Central memory CD4-positive, alpha-beta T cell (primary cell): ENCODE measurements around the gene PAPOLG.
"Not testable (repeated sequence)": the region's sequence is repeated elsewhere in the genome, so short reads cannot be mapped to it uniquely, and the experiment has no call there.

ENCODE experiments used
- DNase-seq: peaks from one replicate; pipeline ENCODE4 v3.0.0; 2022

Gene PAPOLG

GRCh38 chr2:60775048-60775639 is 19.1 kb downstream of the PAPOLG start:
- no peak for DNase-seq

- no peak for DNase-seq
Observed at GRCh38 chr2:60778352-60778751, 22.3 kb downstream of the PAPOLG start.

GRCh38 chr2:60779426-60779825 is 23.4 kb downstream of the PAPOLG start:
- DNase-seq = no peak

GRCh38 chr2:60780721-60781120 is 24.7 kb downstream of the PAPOLG start:
- no peak for DNase-seq

GRCh38 chr2:60793169-60793568 is 37.1 kb downstream of the PAPOLG start:
- DNase-seq = no peak

- DNase-seq = peak; percentile 31
Observed at GRCh38 chr2:60794271-60794863, 38.3 kb downstream of the PAPOLG start.

GRCh38 chr2:60796573-60797509 is 40.8 kb downstream of the PAPOLG start:
- DNase-seq = no peak

- DNase-seq = no peak
Observed at GRCh38 chr2:60804473-60804872, 48.4 kb downstream of the PAPOLG start.

- no peak for DNase-seq
Observed at GRCh38 chr2:60806595-60806987, 50.5 kb downstream of the PAPOLG start.

GRCh38 chr2:60806988-60807681 is 51.1 kb downstream of the PAPOLG start:
- DNase-seq = peak; percentile 50

- DNase-seq = no peak
Observed at GRCh38 chr2:60808330-60808801, 52.3 kb downstream of the PAPOLG start.

- DNase-seq = no peak
Observed at GRCh38 chr2:60811491-60812375, 55.7 kb downstream of the PAPOLG start.

GRCh38 chr2:60817191-60817590 is 61.1 kb downstream of the PAPOLG start:
- not testable (repeated sequence) for DNase-seq

- no peak for DNase-seq
Observed at GRCh38 chr2:60818272-60818671, 62.2 kb downstream of the PAPOLG start.

GRCh38 chr2:60819155-60819862 is 63.2 kb downstream of the PAPOLG start:
- DNase-seq = peak; percentile 96

- no peak for DNase-seq
Observed at GRCh38 chr2:60819936-60820335, 63.9 kb downstream of the PAPOLG start.

GRCh38 chr2:60820416-60821132 is 64.5 kb downstream of the PAPOLG start:
- DNase-seq = no peak

- DNase-seq = no peak
Observed at GRCh38 chr2:60821133-60821469, 65.0 kb downstream of the PAPOLG start.

- DNase-seq = no peak
Observed at GRCh38 chr2:60821587-60822302, 65.7 kb downstream of the PAPOLG start.

- DNase-seq = no peak
Observed at GRCh38 chr2:60822987-60823386, 66.9 kb downstream of the PAPOLG start.
